ENCODE data around the gene ADAMTS1. TPM values are rescaled to one million over a fixed set of nuclear protein-coding genes. Genes with fewer than 3 reads are reported as not detected.

The ADAMTS1 gene
- total and polyA plus RNA-seq, 2 experiments from 2014 or later: 110 to 136 TPM

DNA sequence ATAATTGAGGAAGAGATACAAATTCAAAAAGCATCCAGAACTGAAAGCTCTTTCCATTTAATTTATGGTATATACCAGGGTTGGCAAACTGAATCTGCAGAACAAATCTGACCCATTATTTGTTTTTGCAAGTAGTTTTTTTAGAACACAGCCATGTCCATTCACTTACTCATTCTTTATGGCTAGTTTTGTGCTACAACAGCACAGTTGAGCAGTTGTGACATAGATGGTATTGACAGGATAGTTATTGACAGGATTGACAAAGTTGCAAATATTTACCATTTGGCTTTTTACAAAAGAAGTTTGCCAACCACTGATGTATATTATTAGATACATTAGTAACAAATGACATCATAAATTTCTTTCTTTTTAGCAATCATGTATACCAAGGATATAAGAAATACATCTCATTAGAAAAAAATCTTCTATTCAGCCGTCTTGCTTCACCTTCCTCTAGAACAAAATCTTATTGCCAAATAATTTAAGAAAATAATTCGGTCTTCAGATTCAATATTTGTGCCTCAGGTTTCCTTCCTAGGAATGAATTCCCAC lies 9.4 kb downstream of the ADAMTS1 start:
- TF ChIP-seq EZH2phosphoT487 (IDR thresholded peaks at IDR 0.05; ENCODE audit: low read depth, severe bottlenecking, unreplicated experiment): no peak
- TF ChIP-seq EZH2 (IDR thresholded peaks at IDR 0.05; ENCODE audit: borderline replicate concordance): no peak
- TF ChIP-seq, protein P1, sequence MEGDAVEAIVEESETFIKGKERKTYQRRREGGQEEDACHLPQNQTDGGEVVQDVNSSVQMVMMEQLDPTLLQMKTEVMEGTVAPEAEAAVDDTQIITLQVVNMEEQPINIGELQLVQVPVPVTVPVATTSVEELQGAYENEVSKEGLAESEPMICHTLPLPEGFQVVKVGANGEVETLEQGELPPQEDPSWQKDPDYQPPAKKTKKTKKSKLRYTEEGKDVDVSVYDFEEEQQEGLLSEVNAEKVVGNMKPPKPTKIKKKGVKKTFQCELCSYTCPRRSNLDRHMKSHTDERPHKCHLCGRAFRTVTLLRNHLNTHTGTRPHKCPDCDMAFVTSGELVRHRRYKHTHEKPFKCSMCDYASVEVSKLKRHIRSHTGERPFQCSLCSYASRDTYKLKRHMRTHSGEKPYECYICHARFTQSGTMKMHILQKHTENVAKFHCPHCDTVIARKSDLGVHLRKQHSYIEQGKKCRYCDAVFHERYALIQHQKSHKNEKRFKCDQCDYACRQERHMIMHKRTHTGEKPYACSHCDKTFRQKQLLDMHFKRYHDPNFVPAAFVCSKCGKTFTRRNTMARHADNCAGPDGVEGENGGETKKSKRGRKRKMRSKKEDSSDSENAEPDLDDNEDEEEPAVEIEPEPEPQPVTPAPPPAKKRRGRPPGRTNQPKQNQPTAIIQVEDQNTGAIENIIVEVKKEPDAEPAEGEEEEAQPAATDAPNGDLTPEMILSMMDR (IDR thresholded peaks at IDR 0.05; ENCODE audit: poor library complexity): no peak
- peaks cover 8% of the 10 kb centered on the region for H3K36me3 ChIP-seq (replicated peaks; ENCODE audit: insufficient read depth, low read depth)
- no peak overlapping the region for H3K4me2 ChIP-seq
- H3K9me2 ChIP-seq (replicated peaks; ENCODE audit: insufficient read depth): no peaks in the 10 kb centered on the region
- no peaks in the 10 kb centered on the region for H3K9me3 ChIP-seq (ENCODE audit: low read depth)
- H3K4me3 ChIP-seq: no peak overlapping the region
- 78% methylated on average over 2 of the region's 2 CpGs for WGBS (ENCODE audit: low lambda C conversion rate, missing lambda C conversion rate)
- H3K79me2 ChIP-seq: peaks cover 9% of the 10 kb centered on the region
- no peak for DNase-seq (ENCODE audit: low spot score)
- no peak overlapping the region for H2AFZ ChIP-seq
- H3K27me3 ChIP-seq: no peaks in the 10 kb centered on the region
- no peak overlapping the region for H3K27ac ChIP-seq
- no peaks in the 10 kb centered on the region for H3K4me1 ChIP-seq (ENCODE audit: insufficient read depth)
- peaks cover 38% of the 10 kb centered on the region for H4K20me1 ChIP-seq (ENCODE audit: insufficient read depth, poor library complexity, severe bottlenecking)

DNA sequence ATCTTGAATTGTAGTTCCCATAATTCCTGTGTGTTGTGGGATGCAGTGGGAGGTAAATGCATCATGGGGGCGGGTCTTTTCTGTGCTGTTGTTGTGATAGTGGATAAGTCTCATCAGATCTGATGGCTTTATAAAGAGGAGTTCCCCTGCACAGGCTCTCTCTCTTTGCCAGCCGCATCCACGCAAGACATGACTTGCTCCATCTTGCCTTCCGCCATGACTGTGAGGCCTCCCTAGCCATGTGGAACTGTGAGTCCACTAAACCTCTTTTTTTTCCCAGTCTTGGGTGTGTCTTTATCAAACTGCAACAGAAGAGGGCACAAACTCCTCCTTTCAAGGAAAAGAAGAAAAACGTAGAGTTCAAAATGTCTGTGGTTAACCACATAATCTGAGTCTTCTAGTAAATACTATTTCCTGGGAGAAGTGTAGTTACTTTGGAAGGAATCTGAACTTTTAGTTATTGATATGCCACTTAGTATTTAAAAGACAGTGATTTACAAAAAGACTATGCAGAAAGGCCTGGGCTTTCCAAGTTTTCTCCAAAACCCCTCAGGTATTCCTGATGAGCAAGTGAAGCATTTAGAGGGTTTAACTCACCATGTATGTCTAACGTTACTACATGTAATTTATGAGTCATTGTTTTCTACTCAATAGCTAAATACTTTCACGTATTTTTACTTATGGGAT lies 10.0 kb downstream of the ADAMTS1 start:
- 70% methylated on average over 7 of the region's 7 CpGs for WGBS (ENCODE audit: low lambda C conversion rate, missing lambda C conversion rate)
- Histone ChIP-seq H3K36me3 (replicated peaks; ENCODE audit: insufficient read depth, low read depth) (peaks cover 3% of the 10 kb centered on the region), H3K27me3 (no peaks in the 10 kb centered on the region), H3K4me3 (no peak overlapping the region), H3K4me1 (ENCODE audit: insufficient read depth) (no peaks in the 10 kb centered on the region), H3K9me3 (ENCODE audit: low read depth) (no peaks in the 10 kb centered on the region), H2AFZ (no peak overlapping the region), H3K27ac (no peak overlapping the region), H4K20me1 (ENCODE audit: insufficient read depth, poor library complexity, severe bottlenecking) (peaks cover 32% of the 10 kb centered on the region), H3K4me2 (no peak overlapping the region), H3K79me2 (peaks cover 2% of the 10 kb centered on the region), H3K9me2 (replicated peaks; ENCODE audit: insufficient read depth) (no peaks in the 10 kb centered on the region)
- no peak for TF ChIP-seq EZH2phosphoT487 (IDR thresholded peaks at IDR 0.05; ENCODE audit: low read depth, severe bottlenecking, unreplicated experiment)
- no peak for TF ChIP-seq EZH2 (IDR thresholded peaks at IDR 0.05; ENCODE audit: borderline replicate concordance)
- TF ChIP-seq, protein P1 (IDR thresholded peaks at IDR 0.05; ENCODE audit: poor library complexity): no peak
- no peak for DNase-seq (ENCODE audit: low spot score)

DNA sequence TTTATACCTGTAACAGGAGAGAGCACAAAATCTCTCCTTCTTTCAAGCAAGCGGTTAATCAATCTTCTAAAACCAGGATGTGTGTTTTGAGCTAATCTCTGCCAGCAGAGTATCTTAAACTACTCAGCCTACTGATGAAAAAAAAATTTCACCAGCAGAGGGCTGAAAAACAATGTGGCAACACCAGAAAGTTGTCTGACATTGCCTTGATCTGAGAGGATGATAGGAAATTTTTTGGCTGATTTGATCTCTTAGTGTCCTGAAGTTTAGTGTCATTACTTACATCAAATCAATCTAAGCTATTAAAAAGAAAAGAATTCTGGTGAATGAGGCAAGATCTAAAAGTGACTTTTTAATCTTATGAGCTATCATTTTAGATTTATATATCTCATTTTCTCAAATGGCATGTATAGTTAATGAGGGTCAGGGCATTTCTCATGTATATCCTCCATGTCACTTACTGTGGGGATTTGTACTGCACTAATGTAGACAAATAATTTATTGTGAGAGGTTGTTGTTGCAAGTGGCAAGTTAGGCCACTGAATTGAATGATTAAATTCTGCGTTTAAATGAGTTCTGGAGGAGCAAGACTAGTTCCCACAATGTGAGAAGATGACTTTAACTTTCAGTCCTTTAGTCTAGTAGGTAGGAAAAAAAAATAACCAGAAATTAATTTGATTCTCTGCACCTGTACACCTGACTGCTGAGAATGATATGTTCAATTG lies 10.9 kb downstream of the ADAMTS1 start:
- DNase-seq (ENCODE audit: low spot score): no peak
- 80% methylated on average over 2 of the region's 2 CpGs for WGBS (ENCODE audit: low lambda C conversion rate, missing lambda C conversion rate)

More for the DNA sequence above, 10.9 kb downstream of the ADAMTS1 start:
- Histone ChIP-seq H3K9me2 (replicated peaks; ENCODE audit: insufficient read depth) (no peaks in the 10 kb centered on the region), H4K20me1 (ENCODE audit: insufficient read depth, poor library complexity, severe bottlenecking) (peaks cover 25% of the 10 kb centered on the region), H3K4me2 (no peak overlapping the region), H2AFZ (no peak overlapping the region), H3K4me3 (no peak overlapping the region), H3K27ac (no peak overlapping the region), H3K36me3 (replicated peaks; ENCODE audit: insufficient read depth, low read depth) (no peaks in the 10 kb centered on the region), H3K27me3 (no peaks in the 10 kb centered on the region), H3K9me3 (ENCODE audit: low read depth) (no peaks in the 10 kb centered on the region), H3K4me1 (ENCODE audit: insufficient read depth) (no peaks in the 10 kb centered on the region), H3K79me2 (no peaks in the 10 kb centered on the region)
- TF ChIP-seq, protein P1 (IDR thresholded peaks at IDR 0.05; ENCODE audit: poor library complexity): peak; percentile 33
- no peak for TF ChIP-seq EZH2phosphoT487 (IDR thresholded peaks at IDR 0.05; ENCODE audit: low read depth, severe bottlenecking, unreplicated experiment)
